GM18870 (cell line): ENCODE measurements around the gene DDX31.
"Not testable (repeated sequence)": the region's sequence is repeated elsewhere in the genome, so short reads cannot be mapped to it uniquely, and the experiment has no call there.

ENCODE experiments used
- ATAC-seq: cut with Tn5 transposase; IDR thresholded peaks from one replicate; pipeline ENCODE4 v1.9.1; 2021; ENCODE audit warnings: moderate library complexity; ENCODE audit not compliant: unreplicated experiment

The DDX31 gene

GRCh38 chr9:132669698-132670456 is at the start of gene DDX31:
DDX31 (minus strand) TSS chr9:132669983; CDS start chr9:132669934, 49 bp downstream.
- no peak for ATAC-seq

GRCh38 chr9:132718381-132718928 is 48.7 kb upstream of the DDX31 start:
- not testable (repeated sequence) for ATAC-seq

DNA sequence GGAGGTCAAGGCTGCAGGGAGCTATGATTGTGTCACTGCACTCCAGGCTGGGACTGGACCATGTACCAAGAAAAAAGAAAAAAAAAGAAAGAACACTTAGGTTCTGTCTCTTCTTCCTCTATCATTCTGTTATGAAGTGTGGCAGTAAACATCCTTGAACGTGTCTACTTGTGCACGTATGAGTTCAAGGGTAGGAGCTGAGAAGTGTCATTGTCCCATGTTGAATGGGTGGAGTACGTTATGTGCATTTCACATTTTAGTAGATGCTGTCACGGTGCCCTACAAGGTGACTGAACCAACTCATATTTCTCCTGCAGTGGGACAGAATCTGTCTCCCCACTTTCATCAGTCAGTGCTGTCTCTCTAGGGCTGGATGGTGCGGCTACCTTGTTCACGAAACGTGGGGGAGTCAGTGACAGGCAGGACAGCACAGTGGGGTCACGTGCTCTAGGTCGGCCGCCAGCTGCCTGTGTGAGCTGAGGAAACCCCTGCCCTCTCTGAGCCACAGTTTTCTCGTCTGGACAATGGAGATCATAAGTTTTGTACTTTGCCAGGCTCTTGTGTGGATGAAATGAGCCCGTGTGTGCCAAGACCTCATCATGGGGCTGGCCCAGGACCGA is 47.7 kb upstream of the DDX31 start:
- ATAC-seq, result no peak

DNA sequence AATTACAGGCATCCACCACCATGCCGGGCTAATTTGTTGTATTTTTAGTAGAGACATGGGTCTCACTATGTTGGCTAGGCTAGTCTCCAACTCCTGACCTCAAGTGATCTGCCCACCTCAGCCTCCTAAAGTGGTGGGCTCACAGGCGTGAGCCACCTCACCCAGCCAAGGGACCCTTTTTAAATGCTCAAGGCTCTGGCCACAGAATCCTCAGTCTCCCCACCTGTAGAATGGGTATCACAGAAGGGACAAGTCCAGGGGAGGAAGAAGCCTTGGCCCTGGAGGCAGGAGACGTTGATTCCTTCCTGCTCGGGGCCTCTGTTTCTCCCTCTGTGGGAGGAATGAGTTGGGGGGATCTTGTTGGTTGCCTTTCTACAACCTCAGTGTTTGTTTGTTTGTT is 46.2 kb upstream of the DDX31 start:
- no peak for ATAC-seq

DNA sequence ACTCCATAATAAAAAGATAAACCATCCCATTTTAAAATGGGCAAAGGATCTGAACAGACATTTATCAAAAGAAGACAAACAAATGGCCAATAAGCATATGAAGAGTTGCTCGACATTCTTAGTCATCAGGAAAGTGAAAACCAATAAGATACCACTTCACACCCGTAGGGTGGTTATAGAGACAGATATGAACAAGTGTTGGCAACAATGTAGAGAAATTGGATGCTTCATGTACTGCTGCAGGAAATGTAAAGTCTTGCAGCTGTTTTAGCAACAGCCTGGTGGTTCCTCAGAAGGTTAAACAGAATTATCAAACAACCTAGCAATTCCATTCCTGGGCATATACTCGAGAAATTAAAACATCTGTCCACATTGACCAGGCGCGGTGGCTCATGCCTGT is 43.0 kb upstream of the DDX31 start:
- ATAC-seq, result no peak

- no peak for ATAC-seq
Measured at GRCh38 chr9:132711846-132712245, 42.1 kb upstream of the DDX31 start.

- ATAC-seq, result not testable (repeated sequence)
Measured at GRCh38 chr9:132711152-132711551, 41.4 kb upstream of the DDX31 start.

DNA sequence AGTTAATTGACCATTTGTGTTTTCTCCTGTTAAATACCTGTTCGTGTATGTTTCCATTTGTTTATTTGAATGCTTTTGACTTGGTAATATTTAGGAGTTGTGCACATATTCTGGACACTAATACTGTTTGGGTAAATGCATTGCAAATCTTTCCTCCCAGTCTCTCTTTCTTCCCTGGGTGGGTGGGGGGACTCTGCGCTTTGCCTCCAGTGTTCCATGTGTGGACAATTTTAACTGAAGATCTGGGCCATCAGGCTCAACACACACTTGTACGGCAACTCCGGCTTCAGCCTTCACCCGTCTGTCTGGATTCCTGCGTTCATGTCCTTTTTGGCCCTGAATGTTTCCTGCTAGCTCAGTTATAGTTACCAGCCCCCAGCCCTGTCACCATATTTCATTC is 40.5 kb upstream of the DDX31 start:
- ATAC-seq, result no peak

DNA sequence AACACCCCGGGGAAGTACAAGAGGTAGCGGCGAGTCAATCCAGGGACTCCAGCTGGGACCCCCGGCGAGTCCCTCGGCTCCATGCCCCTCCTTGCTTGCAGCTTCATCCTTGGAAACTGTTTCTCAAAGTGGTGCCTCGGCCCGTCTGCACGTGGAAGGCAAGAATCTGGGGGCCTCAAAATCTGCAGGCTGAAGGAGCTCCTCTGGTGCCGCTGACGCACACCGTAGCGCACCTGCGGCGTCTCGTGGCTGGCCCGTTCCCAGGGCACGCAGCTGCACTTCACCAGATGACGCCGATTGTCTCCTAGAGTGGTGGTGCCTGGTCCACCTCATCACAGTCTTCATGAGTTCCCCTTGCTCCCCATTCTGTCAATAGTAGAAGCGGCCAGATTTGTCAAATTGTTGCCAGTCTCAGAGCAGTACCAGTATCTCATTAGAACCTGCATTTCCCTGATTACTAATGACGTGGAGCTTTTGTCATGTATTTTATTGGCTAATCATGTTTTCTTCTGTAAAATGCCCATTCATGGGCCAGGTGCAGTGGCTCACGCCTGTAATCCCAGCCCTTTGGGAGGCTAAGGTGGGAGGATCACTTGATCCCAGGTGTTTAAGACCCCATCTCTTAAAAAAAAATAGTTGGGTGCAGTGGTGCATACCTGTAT is 39.1 kb upstream of the DDX31 start:
- no peak for ATAC-seq

DNA sequence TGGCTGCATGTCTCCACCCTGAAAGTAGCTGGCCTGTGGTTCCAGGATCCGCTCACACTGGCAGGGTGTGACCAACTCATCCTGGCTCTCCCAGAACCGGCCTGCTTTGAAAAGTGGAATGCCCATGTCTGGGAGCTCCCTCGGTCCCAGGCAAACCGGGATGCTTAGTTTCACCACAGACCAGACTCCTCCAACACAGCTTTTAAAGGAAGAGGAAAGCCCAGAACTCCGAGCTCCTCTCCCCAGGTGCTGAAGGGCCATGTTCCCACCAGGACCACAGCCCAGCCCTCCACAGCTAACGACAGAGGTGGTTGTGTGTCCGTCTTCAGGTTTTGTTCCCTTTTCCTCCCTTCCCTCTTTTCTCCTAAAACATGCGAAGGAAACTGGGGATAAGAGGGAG is 38.5 kb upstream of the DDX31 start:
- no peak for ATAC-seq

- ATAC-seq, result no peak
Measured at GRCh38 chr9:132703336-132703735, 33.6 kb upstream of the DDX31 start.

DNA sequence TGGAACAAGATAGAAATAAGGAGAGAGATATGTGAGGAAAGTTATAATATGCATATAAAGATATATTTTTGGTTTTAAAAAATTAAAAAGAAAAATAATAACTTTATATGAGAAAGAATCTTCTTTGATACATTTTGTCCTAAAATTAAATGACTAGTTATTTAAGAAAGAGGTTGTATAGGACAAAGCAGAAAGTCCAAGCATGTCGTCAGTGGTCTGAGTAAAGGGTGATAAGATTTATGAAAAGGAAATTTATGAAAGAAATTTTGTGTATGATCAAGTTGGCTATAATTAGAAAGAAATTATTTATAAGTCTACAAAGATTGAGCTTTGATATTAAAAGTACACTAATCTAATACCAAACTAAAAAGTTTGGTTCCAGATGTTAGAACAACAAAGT is 32.5 kb upstream of the DDX31 start:
- no peak for ATAC-seq

DNA sequence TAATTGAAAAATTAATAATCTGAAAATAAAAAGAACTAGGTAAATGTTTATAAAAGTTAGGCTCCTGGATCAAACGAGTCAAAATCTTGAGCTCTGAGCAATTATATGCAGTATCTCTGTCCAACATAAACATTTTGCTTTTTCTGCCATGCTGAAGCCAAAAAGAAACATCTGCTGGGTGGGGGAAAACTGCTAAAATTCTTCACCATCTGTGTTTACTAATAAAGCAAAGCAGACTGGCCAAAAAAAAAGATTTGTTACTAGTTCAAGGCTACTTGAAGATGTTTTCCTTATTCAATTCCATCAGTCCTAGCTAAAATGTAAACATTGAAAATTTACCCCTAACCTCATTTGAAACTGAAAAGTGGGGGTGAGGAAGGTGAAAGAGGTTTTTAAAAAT is 30.2 kb upstream of the DDX31 start:
- ATAC-seq, result no peak

- ATAC-seq, result no peak
Measured at GRCh38 chr9:132698989-132699388, 29.2 kb upstream of the DDX31 start.

DNA sequence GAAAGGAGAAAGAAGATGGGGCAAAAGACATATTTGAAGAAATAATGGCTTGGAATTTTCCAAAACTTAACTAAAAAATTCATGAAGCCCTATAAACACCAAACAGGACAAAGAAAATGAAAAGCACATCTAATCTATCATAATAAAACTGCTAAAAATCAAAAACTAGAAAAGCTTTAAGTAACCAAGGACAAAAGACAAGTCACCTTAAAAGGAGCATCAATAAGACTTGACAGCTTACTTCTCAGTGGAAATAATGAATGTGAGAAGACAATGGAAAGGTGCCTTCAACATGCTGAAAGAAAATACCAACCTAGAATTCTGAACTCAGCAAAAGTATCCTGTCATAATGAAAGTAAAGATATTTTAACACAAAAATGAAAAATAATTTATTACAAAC is 27.4 kb upstream of the DDX31 start:
- no peak for ATAC-seq

DNA sequence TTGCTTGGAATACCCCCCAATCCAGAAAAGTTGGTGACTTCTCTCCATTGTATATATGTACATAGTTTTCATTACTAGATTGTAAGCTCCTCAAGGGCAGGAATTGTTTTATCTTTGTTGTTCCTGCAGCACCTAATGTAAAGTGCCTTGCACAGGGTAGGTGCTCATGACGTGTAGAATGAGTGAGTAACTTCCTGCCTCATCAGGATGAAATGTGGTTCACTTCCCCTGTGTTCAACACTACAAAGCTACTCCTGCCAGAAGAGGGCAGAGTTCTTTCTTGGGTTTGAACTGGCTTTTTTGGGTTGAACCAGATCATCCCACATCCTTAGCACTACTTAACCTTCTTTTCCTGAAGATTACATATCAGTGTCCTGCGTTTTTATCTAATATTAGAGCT is 24.4 kb upstream of the DDX31 start:
- no peak for ATAC-seq

DNA sequence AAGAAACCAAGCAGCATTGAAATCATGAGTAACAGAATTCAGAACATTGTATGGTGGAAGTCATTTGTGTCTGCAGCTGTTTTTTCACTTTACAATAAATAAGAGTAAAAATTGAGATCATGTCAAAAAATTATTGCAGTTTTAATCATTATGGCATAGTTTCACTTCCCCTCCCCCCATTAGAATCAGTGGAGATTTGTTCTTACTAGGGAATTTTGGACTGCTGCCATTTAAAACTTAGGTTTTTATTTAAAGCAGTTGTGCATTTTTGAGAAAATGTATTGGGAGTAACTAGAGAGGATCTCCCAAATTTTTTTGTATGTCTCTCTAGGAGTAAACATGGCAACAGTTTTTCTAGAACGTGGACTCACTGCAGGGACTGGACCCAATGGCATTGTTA is 20.9 kb upstream of the DDX31 start:
- ATAC-seq, result no peak

GRCh38 chr9:132683873-132684272 is 14.1 kb upstream of the DDX31 start:
- ATAC-seq, result no peak

DNA sequence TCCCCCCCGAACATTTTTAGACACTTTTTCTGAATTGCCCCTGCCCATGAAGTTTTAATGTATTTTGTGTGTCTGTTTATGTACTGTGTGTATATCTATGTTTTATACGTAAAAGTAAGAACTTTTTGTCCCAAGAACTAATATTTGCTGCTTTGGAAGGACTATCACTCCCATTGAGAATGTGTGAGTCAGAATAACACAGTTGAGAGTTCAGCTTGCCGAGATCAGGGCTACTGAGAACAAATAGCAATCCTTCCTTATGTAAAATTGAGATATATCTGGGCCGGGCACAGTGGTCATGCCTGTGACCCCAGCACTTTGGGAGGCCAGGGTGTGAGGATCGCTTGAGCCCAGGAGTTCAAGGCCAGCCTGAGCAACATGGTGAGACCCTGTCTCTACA is 11.8 kb upstream of the DDX31 start:
- no peak for ATAC-seq

DNA sequence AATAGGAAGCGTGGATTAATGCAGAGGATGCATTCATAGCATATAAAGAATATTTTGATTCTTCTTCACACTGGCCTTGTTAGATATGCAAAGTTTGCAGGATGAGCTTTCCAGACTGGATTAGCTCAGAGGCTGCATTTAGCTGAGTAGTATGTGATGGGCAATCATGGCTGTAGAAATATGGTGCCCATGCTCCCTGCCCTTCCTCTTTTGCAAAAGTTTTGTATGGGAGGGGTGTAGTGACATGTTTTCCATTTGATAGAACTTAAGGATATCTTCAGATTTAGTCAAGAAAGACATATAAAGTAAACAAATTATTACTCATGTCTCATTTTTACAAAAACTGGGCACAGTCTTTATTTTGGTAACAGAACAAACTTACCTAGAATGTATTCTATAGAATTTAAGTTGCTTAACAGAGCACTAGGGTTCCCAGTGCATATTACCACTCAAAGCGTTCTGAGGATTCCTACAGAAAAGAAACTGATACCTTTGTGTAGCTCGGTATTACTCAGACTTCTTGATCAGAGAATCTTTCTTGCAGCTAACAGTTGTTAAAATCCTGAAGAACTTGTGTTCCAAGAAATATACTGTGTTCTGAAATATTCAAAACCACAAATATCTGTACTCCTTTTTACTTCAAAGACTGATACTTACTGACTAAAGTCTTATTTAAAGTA is 10.3 kb upstream of the DDX31 start:
- no peak for ATAC-seq

- no peak for ATAC-seq
Measured at GRCh38 chr9:132677976-132678375, 8.2 kb upstream of the DDX31 start.
